ENCODE results near the gene ENPP5.

GRCh38 chr6:46175976-46176375, 5.2 kb upstream of the ENPP5 start:
- no peak for TF ChIP-seq CHD2 (IDR thresholded peaks at IDR 0.05; ENCODE audit: low read length, partially characterized antibody)
- TF ChIP-seq NFE2L2 (conservative IDR thresholded peaks at IDR 0.05; ENCODE audit: low read length) = no peak
- TF ChIP-seq JUN (IDR thresholded peaks at IDR 0.05) = no peak
- TF ChIP-seq, protein P1, sequence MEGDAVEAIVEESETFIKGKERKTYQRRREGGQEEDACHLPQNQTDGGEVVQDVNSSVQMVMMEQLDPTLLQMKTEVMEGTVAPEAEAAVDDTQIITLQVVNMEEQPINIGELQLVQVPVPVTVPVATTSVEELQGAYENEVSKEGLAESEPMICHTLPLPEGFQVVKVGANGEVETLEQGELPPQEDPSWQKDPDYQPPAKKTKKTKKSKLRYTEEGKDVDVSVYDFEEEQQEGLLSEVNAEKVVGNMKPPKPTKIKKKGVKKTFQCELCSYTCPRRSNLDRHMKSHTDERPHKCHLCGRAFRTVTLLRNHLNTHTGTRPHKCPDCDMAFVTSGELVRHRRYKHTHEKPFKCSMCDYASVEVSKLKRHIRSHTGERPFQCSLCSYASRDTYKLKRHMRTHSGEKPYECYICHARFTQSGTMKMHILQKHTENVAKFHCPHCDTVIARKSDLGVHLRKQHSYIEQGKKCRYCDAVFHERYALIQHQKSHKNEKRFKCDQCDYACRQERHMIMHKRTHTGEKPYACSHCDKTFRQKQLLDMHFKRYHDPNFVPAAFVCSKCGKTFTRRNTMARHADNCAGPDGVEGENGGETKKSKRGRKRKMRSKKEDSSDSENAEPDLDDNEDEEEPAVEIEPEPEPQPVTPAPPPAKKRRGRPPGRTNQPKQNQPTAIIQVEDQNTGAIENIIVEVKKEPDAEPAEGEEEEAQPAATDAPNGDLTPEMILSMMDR (IDR thresholded peaks at IDR 0.05) = no peak
- TF ChIP-seq REST (IDR thresholded peaks at IDR 0.05) = no peak
- TF ChIP-seq EP300 (IDR thresholded peaks at IDR 0.05) = no peak
- TF ChIP-seq, protein P2, sequence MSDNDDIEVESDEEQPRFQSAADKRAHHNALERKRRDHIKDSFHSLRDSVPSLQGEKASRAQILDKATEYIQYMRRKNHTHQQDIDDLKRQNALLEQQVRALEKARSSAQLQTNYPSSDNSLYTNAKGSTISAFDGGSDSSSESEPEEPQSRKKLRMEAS (IDR thresholded peaks at IDR 0.05) = no peak

Measured in A549 (cell line).